ENCODE results near the gene TPRKB. TPM values are rescaled to one million over a fixed set of nuclear protein-coding genes. Genes with fewer than 3 reads are reported as not detected.

TPRKB gene
- total and polyA plus RNA-seq, 9 of the 15 experiments (the other 6 are each of a cell fraction or from before 2014, with no cell fraction given), result 55.6 to 250 (median 112) TPM

DNA sequence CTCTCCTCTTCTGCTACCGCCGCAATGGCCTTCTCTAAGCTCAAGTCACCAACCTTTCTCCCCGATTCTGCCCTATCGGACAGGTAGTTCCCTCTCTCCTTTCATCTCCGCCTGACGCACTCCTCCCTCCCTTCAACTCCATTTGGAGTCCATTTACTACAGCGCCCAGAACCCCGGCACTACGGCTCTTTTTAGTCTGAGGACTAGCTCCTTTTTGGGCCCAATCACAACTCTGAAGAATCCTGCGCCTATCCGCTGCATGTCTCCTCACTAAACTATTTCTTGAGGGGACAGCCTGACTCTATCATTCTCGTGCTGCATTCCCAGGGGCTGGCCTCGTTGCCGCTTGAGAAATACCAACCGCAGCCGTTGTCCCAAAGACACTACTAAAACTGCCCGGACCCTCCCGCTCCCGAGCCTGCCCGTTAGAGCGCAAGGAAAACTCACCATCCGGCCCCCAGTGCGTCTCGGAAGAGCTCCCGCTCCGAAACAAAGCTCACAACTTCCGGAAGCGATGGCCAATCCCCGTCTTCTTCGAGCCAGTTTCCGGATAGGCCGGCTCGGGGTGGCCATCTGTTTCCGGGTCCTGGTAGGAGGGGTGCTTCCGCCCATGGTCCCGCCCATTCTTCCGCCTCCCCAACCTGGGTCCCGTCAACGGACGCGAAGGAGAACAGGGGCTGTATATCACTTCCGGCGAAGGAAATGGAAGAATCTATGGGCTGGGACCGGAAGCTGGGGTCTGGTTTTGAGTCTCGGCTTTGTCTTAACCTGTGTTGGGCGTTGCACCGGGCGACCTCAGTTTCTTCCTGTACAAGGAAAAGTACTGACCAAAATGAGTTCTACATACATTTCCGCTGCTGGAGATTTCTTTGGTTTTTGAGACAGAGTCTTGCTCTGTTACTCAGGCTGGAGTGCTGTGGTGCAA is at the start of gene TPRKB (continued):
- TF ChIP-seq, protein P1, sequence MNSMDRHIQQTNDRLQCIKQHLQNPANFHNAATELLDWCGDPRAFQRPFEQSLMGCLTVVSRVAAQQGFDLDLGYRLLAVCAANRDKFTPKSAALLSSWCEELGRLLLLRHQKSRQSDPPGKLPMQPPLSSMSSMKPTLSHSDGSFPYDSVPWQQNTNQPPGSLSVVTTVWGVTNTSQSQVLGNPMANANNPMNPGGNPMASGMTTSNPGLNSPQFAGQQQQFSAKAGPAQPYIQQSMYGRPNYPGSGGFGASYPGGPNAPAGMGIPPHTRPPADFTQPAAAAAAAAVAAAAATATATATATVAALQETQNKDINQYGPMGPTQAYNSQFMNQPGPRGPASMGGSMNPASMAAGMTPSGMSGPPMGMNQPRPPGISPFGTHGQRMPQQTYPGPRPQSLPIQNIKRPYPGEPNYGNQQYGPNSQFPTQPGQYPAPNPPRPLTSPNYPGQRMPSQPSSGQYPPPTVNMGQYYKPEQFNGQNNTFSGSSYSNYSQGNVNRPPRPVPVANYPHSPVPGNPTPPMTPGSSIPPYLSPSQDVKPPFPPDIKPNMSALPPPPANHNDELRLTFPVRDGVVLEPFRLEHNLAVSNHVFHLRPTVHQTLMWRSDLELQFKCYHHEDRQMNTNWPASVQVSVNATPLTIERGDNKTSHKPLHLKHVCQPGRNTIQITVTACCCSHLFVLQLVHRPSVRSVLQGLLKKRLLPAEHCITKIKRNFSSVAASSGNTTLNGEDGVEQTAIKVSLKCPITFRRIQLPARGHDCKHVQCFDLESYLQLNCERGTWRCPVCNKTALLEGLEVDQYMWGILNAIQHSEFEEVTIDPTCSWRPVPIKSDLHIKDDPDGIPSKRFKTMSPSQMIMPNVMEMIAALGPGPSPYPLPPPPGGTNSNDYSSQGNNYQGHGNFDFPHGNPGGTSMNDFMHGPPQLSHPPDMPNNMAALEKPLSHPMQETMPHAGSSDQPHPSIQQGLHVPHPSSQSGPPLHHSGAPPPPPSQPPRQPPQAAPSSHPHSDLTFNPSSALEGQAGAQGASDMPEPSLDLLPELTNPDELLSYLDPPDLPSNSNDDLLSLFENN (IDR thresholded peaks at IDR 0.05; ENCODE audit: low read depth in 2 of 2, low read length in 2 of 2), result 0 out of 4 replicates have a peak, but pooled peaks of 1 of the 2 experiments have one; percentile 5
- TF ChIP-seq ZNF316 (IDR thresholded peaks at IDR 0.05), result no peak
- TF ChIP-seq TFAM (CRISPR knock-in tag; conservative IDR thresholded peaks at IDR 0.05), result no peak
- no peak for TF ChIP-seq ZNF143 (CRISPR knock-in tag; IDR thresholded peaks at IDR 0.05)
- TF ChIP-seq, protein P2, sequence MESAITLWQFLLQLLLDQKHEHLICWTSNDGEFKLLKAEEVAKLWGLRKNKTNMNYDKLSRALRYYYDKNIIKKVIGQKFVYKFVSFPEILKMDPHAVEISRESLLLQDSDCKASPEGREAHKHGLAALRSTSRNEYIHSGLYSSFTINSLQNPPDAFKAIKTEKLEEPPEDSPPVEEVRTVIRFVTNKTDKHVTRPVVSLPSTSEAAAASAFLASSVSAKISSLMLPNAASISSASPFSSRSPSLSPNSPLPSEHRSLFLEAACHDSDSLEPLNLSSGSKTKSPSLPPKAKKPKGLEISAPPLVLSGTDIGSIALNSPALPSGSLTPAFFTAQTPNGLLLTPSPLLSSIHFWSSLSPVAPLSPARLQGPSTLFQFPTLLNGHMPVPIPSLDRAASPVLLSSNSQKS (CRISPR knock-in tag; IDR thresholded peaks at IDR 0.05), result no peak
- peak; percentile 5; the same call in 1 of the 2 replicates for TF ChIP-seq MAFK (IDR thresholded peaks at IDR 0.05; ENCODE audit: low read length)
- no peak for TF ChIP-seq HDAC3 (IDR thresholded peaks at IDR 0.05; ENCODE audit: borderline replicate concordance, partially characterized antibody)
- no peak for TF ChIP-seq CHCHD3 (CRISPR knock-in tag; IDR thresholded peaks at IDR 0.05)
- TF ChIP-seq, protein P3, sequence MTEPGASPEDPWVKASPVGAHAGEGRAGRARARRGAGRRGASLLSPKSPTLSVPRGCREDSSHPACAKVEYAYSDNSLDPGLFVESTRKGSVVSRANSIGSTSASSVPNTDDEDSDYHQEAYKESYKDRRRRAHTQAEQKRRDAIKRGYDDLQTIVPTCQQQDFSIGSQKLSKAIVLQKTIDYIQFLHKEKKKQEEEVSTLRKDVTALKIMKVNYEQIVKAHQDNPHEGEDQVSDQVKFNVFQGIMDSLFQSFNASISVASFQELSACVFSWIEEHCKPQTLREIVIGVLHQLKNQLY (CRISPR knock-in tag; conservative IDR thresholded peaks at IDR 0.05), result no peak
- TF ChIP-seq ZNF785 (CRISPR knock-in tag; IDR thresholded peaks at IDR 0.05), result no peak
- TF ChIP-seq CHD4 (IDR thresholded peaks at IDR 0.05; ENCODE audit: insufficient read depth, insufficient replicate concordance, low read depth, low read length, poor library complexity, severe bottlenecking), result no peak
- TF ChIP-seq ADNP (tag; IDR thresholded peaks at IDR 0.05), result no peak
- TF ChIP-seq, protein P4, sequence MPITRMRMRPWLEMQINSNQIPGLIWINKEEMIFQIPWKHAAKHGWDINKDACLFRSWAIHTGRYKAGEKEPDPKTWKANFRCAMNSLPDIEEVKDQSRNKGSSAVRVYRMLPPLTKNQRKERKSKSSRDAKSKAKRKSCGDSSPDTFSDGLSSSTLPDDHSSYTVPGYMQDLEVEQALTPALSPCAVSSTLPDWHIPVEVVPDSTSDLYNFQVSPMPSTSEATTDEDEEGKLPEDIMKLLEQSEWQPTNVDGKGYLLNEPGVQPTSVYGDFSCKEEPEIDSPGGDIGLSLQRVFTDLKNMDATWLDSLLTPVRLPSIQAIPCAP (CRISPR knock-in tag; IDR thresholded peaks at IDR 0.05; ENCODE audit: borderline replicate concordance), result no peak

Measured in K562 (cell line).